ENCODE measurements around the gene PCSK5. TPM values are rescaled to one million over a fixed set of nuclear protein-coding genes. Genes with fewer than 3 reads are reported as not detected.

Gene PCSK5
- total and polyA plus RNA-seq, 2 experiments from 2014 or later, result 59.1 to 71.7 TPM

- no peak overlapping the region for H3K4me3 ChIP-seq
- H3K9me3 ChIP-seq (ENCODE audit: low read depth), result no peaks in the 10 kb centered on the region
- H2AFZ ChIP-seq, result no peak overlapping the region
- H3K27me3 ChIP-seq, result no peaks in the 10 kb centered on the region
- no peaks in the 10 kb centered on the region for H3K79me2 ChIP-seq
- peak overlapping the region; percentile 13 for H3K4me2 ChIP-seq
- H3K36me3 ChIP-seq (replicated peaks; ENCODE audit: insufficient read depth, low read depth), result no peaks in the 10 kb centered on the region
- no peaks in the 10 kb centered on the region for H4K20me1 ChIP-seq (ENCODE audit: insufficient read depth, poor library complexity, severe bottlenecking)
- WGBS (ENCODE audit: low lambda C conversion rate, missing lambda C conversion rate), result 55% methylated on average over 4 of the region's 4 CpGs
- peak; percentile 75 for DNase-seq (ENCODE audit: low spot score)
- H3K4me1 ChIP-seq (ENCODE audit: insufficient read depth), result peaks cover 40% of the 10 kb centered on the region
- H3K9me2 ChIP-seq (replicated peaks; ENCODE audit: insufficient read depth), result no peaks in the 10 kb centered on the region
- H3K27ac ChIP-seq, result peak overlapping the region; percentile 83
- TF ChIP-seq EZH2phosphoT487 (IDR thresholded peaks at IDR 0.05; ENCODE audit: low read depth, severe bottlenecking, unreplicated experiment) (no peak), EZH2 (IDR thresholded peaks at IDR 0.05; ENCODE audit: borderline replicate concordance) (no peak), CTCF (IDR thresholded peaks at IDR 0.05; ENCODE audit: poor library complexity) (no peak)
Observed at GRCh38 chr9:76373173-76373783, 482.8 kb downstream of the PCSK5 start.

- Histone ChIP-seq H3K9me3 (ENCODE audit: low read depth) (no peaks in the 10 kb centered on the region), H3K27me3 (no peaks in the 10 kb centered on the region), H3K79me2 (no peaks in the 10 kb centered on the region), H3K4me1 (ENCODE audit: insufficient read depth) (peaks cover 40% of the 10 kb centered on the region), H3K27ac (peak overlapping the region; percentile 83), H3K9me2 (replicated peaks; ENCODE audit: insufficient read depth) (no peaks in the 10 kb centered on the region), H4K20me1 (ENCODE audit: insufficient read depth, poor library complexity, severe bottlenecking) (no peaks in the 10 kb centered on the region), H2AFZ (no peak overlapping the region), H3K4me2 (no peak overlapping the region), H3K36me3 (replicated peaks; ENCODE audit: insufficient read depth, low read depth) (no peaks in the 10 kb centered on the region), H3K4me3 (no peak overlapping the region)
- 87% methylated on average over 6 of the region's 6 CpGs for WGBS (ENCODE audit: low lambda C conversion rate, missing lambda C conversion rate)
- TF ChIP-seq CTCF (IDR thresholded peaks at IDR 0.05; ENCODE audit: poor library complexity) (no peak), EZH2phosphoT487 (IDR thresholded peaks at IDR 0.05; ENCODE audit: low read depth, severe bottlenecking, unreplicated experiment) (no peak)
- DNase-seq (ENCODE audit: low spot score), result no peak
Observed at GRCh38 chr9:76373784-76374474, 483.5 kb downstream of the PCSK5 start.

- DNase-seq (ENCODE audit: low spot score), result peak; percentile 87
Observed at GRCh38 chr9:76374783-76375559, 484.5 kb downstream of the PCSK5 start.

More at GRCh38 chr9:76374783-76375559, 484.5 kb downstream of the PCSK5 start:
- Histone ChIP-seq H3K9me3 (ENCODE audit: low read depth) (no peaks in the 10 kb centered on the region), H3K79me2 (no peaks in the 10 kb centered on the region), H3K4me1 (ENCODE audit: insufficient read depth) (peaks cover 31% of the 10 kb centered on the region), H3K36me3 (replicated peaks; ENCODE audit: insufficient read depth, low read depth) (no peaks in the 10 kb centered on the region), H3K4me2 (no peak overlapping the region), H4K20me1 (ENCODE audit: insufficient read depth, poor library complexity, severe bottlenecking) (no peaks in the 10 kb centered on the region), H3K27me3 (no peaks in the 10 kb centered on the region), H2AFZ (no peak overlapping the region), H3K4me3 (no peak overlapping the region), H3K27ac (peak overlapping the region; percentile 28), H3K9me2 (replicated peaks; ENCODE audit: insufficient read depth) (no peaks in the 10 kb centered on the region)
- no peak for TF ChIP-seq CTCF (IDR thresholded peaks at IDR 0.05; ENCODE audit: poor library complexity)
- TF ChIP-seq EZH2 (IDR thresholded peaks at IDR 0.05; ENCODE audit: borderline replicate concordance), result no peak
- TF ChIP-seq EZH2phosphoT487 (IDR thresholded peaks at IDR 0.05; ENCODE audit: low read depth, severe bottlenecking, unreplicated experiment), result no peak
- WGBS (ENCODE audit: low lambda C conversion rate, missing lambda C conversion rate), result 79% methylated on average over 10 of the region's 10 CpGs
